GM12878 (cell line): ENCODE results near the gene PAFAH2. TPM values are rescaled to one million over a fixed set of nuclear protein-coding genes. Genes with fewer than 3 reads are reported as not detected.

Experiments
- ATAC-seq: fragments of 200-7000 bp; cut with Tn5 transposase; 3 replicates; pipeline ENCODE4 v1.9.1; 2020; ENCODE audit warnings: mild to moderate bottlenecking, moderate library complexity
- BruUV-seq: library from RNA; stranded (reverse); fragments of 400-500 nt; replicated peaks from 2 replicates; lab custom pipeline; 2021; lab: Mats Ljungman, UMichigan
- CTCF ChIA-PET: fragments of 300-600 bp; sonication (Branson Sonifier 250); formaldehyde crosslinking; extraction: SDS; loops from one replicate; lab custom pipeline; 2021; ENCODE audit warnings: inconsistent platforms; lab: Yijun Ruan, JAX
- POLR2A ChIA-PET: fragments of 350-600 bp; formaldehyde crosslinking; extraction: SDS; loops from one replicate; lab custom pipeline; 2021; ENCODE audit warnings: inconsistent platforms; lab: Charles Lee
- RAD21 ChIA-PET: fragments of 300-600 bp; sonication (Branson Sonifier 250); formaldehyde crosslinking; loops from one replicate; lab custom pipeline; 2023; ENCODE audit warnings: antibody characterized with exemption; ENCODE audit not compliant: unreplicated experiment; lab: Charles Lee
- SMC1A ChIA-PET: fragments of 300-600 bp; sonication (Branson Sonifier 250); formaldehyde crosslinking; loops from one replicate; lab custom pipeline; 2023; ENCODE audit not compliant: unreplicated experiment, uncharacterized antibody; lab: Charles Lee
- DNase-seq: peaks from one replicate; pipeline ENCODE4 v3.0.0-alpha.2; 2011; ENCODE audit warnings: low read depth, low spot score
- FAIRE-seq: peaks from 3 replicates; lab custom pipeline; 2011; peaks lifted over from hg19 to GRCh38; lab: Jason Lieb, UNC
- H2AFZ ChIP-seq: 2 replicates; pipeline ENCODE4 v1.6.0; 2011; ENCODE audit warnings: low read depth, low read length, control low read depth; ENCODE audit not compliant: control insufficient read depth
- H3K27ac ChIP-seq: 2 replicates; pipeline ENCODE4 v1.5.1; 2011; ENCODE audit warnings: control low read depth; ENCODE audit not compliant: control insufficient read depth, insufficient read depth
- H3K27me3 ChIP-seq, 2 experiments: replicated peaks in 1 of 2; 2 replicates each; pipeline versions ENCODE4 v1.6.0 to v1.6.1; 2011; ENCODE audit warnings: low read length in 1 of 2; ENCODE audit not compliant: control insufficient read depth in 2 of 2, insufficient read depth in 2 of 2
- H3K36me3 ChIP-seq, 2 experiments: 2 replicates each; pipeline ENCODE4 v1.5.1; 2011; ENCODE audit warnings: low read length in 1 of 2; ENCODE audit not compliant: control insufficient read depth in 2 of 2, insufficient read depth in 2 of 2
- H3K4me1 ChIP-seq: 2 replicates; pipeline ENCODE4 v1.6.1; 2011; ENCODE audit warnings: mild to moderate bottlenecking, low read length, moderate library complexity, mixed read lengths; ENCODE audit not compliant: control insufficient read depth, insufficient read depth
- H3K4me2 ChIP-seq: 2 replicates; pipeline ENCODE4 v1.6.0; 2011; ENCODE audit warnings: control low read depth; ENCODE audit not compliant: control insufficient read depth, insufficient read depth
- H3K4me3 ChIP-seq: fragments of 200-600 bp; sonication (generic); 2 replicates; pipeline ENCODE4 v1.5.1; 2016
- H3K79me2 ChIP-seq: 2 replicates; pipeline ENCODE4 v1.6.0; 2011; ENCODE audit warnings: low read length; ENCODE audit not compliant: control insufficient read depth, insufficient read depth
- H3K9ac ChIP-seq: 2 replicates; pipeline ENCODE4 v1.8.0; 2011; ENCODE audit warnings: low read length, control low read depth, mixed read lengths; ENCODE audit not compliant: control insufficient read depth, insufficient read depth
- H3K9me3 ChIP-seq: replicated peaks from 3 replicates; pipeline ENCODE4 v1.5.1; 2011; ENCODE audit warnings: mild to moderate bottlenecking, low read length; ENCODE audit not compliant: control insufficient read depth, insufficient read depth
- H4K20me1 ChIP-seq: 2 replicates; pipeline ENCODE4 v1.6.0; 2011; ENCODE audit not compliant: control insufficient read depth, insufficient read depth
- BHLHE40 ChIP-seq, 2 experiments: fragments of 450-650 bp in 1 of 2; IDR thresholded peaks; 2 replicates each; pipeline ENCODE4 v1.6.1; 2011 to 2017; ENCODE audit warnings: low read depth in 2 of 2, borderline replicate concordance in 1 of 2, improper control_type of control experiment in 1 of 2, low read length in 1 of 2, mild to moderate bottlenecking in 1 of 2
- GATAD2B ChIP-seq: fragments of 450-650 bp; conservative IDR thresholded peaks from 2 replicates; pipeline ENCODE4 v1.6.1; 2017; ENCODE audit warnings: low read depth, mild to moderate bottlenecking, moderate library complexity
- KLF5 ChIP-seq: fragments of 450-650 bp; IDR thresholded peaks from 2 replicates; pipeline ENCODE4 v1.6.1; 2014; ENCODE audit warnings: mild to moderate bottlenecking; ENCODE audit not compliant: partially characterized antibody
- POLR2AphosphoS2 ChIP-seq: IDR thresholded peaks from 2 replicates; pipeline ENCODE4 v1.6.1; 2011; ENCODE audit warnings: low read depth, mild to moderate bottlenecking, low read length, improper control_type of control experiment, moderate library complexity
- STAT1 ChIP-seq: fragments of 450-650 bp; conservative IDR thresholded peaks from 2 replicates; pipeline ENCODE4 v1.6.1; 2014; ENCODE audit warnings: antibody characterized with exemption, mild to moderate bottlenecking
- STAT3 ChIP-seq: IDR thresholded peaks from 2 replicates; pipeline ENCODE4 v1.6.1; 2011; ENCODE audit warnings: low read depth, low read length, improper control_type of control experiment
- YY1 ChIP-seq: IDR thresholded peaks from 2 replicates; pipeline ENCODE4 v1.6.1; 2011; ENCODE audit warnings: low read depth, mild to moderate bottlenecking, low read length
- ZBED1 ChIP-seq: IDR thresholded peaks from 2 replicates; pipeline ENCODE4 v1.6.1; 2016; ENCODE audit warnings: borderline replicate concordance
- ZSCAN29 ChIP-seq: fragments of 450-650 bp; IDR thresholded peaks from 2 replicates; pipeline ENCODE4 v1.6.1; 2017; ENCODE audit warnings: mild to moderate bottlenecking, moderate library complexity
- WGBS: methylation state at CpG from one replicate; pipeline ENCODE4 v1.1.6; 2016; ENCODE audit warnings: low lambda C conversion rate; ENCODE audit not compliant: insufficient replicate concordance, insufficient coverage; ENCODE audit errors: missing lambda C conversion rate; 5-methylcytosine and 5-hydroxymethylcytosine counted together
- in situ Hi-C: fragments of 300-500 bp; cut with MboI; formaldehyde crosslinking; loops from 9 replicates; pipeline ENCODE4 v1.14.3; 2018; ENCODE audit warnings: mixed read lengths
- intact Hi-C: fragments of 100-400 bp; cut with micrococcal nuclease; formaldehyde crosslinking; loops from one replicate; pipeline ENCODE4 v1.14.2; 2022; ENCODE audit not compliant: unreplicated experiment
- polyA plus RNA-seq, 11 experiments: library from polyadenylated mRNA; depleted of rRNA in 4 of 11; unstranded in 6 of 11; stranded (reverse) in 5 of 11; fragments of >200 nt; fragmentation: Nextera tagmentation in 4 of 11; fragmentation: Illumina TruSeq in 1 of 11; extraction: Ambion mirVana in 4 of 11; extraction: Trizol in 1 of 11; gene quantifications; 1 replicate in 1 of 11; 2 replicates in 10 of 11; pipeline versions ENCODE4 v1.2.1 to v1.2.3, GENCODE V29; 2011 to 2016; ENCODE audit warnings: inconsistent platforms in 2 of 11, missing spikeins in 2 of 11, low read depth in 1 of 11
- total RNA-seq, 4 experiments: library from RNA; depleted of rRNA in 3 of 4; stranded (reverse); fragments of >200 nt in 3 of 4; fragmentation: Illumina TruSeq in 1 of 4; extraction: Trizol in 1 of 4; gene quantifications; 2 replicates each; pipeline versions ENCODE4 v1.2.1 to v1.2.3, GENCODE V29; 2013 to 2021
- TF ChIP-seq, protein P1 (sequence below): fragments of 150-350 bp; IDR thresholded peaks from 2 replicates; pipeline ENCODE4 v1.6.1; 2014; ENCODE audit warnings: mild to moderate bottlenecking, low read depth, low read length
- TF ChIP-seq, protein P2 (sequence below): fragments of 450-650 bp; IDR thresholded peaks from 2 replicates; pipeline ENCODE4 v1.6.1; 2016; ENCODE audit warnings: mild to moderate bottlenecking, moderate library complexity, borderline replicate concordance

The PAFAH2 gene
- total and polyA plus RNA-seq, 10 of the 15 experiments (the other 5 are each of a cell fraction or from before 2014, with no cell fraction given) = 3.0 to 9.5 (median 6.5) TPM

DNA sequence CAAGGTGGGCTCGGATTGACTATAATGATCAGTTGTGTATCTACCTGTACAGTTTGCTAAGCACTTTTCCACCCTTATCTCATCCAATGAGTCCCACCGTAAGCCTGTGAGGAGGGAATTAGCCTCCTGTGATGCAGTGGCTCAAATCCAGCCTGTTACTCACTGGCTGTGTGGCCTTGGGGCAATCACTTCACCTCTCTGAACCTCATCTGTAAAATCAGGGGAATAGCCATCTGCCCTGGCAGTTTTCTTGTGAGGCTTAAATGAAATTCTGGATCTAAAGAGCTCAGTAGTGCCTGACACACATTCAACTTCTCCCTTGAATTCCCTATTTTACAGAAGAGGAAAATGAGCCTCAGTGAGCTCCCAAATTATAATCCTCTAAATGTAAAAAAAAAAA lies 16.3 kb upstream of the PAFAH2 start:
- no peaks in the 10 kb centered on the region for H3K27me3 ChIP-seq
- FAIRE-seq (no peak), ATAC-seq (no peak), DNase-seq (no peak)
- no peak overlapping the region for H3K9ac ChIP-seq
- H3K4me1 ChIP-seq = peaks cover 4% of the 10 kb centered on the region; the same call in 1 of the 2 replicates
- no peak overlapping the region for H3K4me2 ChIP-seq
- no peak overlapping the region for H2AFZ ChIP-seq
- H4K20me1 ChIP-seq = no peaks in the 10 kb centered on the region
- ChIA-PET RAD21 (no interaction called here), POLR2A (no interaction called here), CTCF (interaction anchor here (1.2 to 1.3 kb wide), 2 partner anchors 16 to 119 kb away, joined by 4 to 5 read pairs; partner anchors contain the start of gene PAFAH2), SMC1A (interaction anchor here (0.7 kb wide), 1 partner anchor 373 kb away, joined by 4 read pairs; no protein-coding TSS in a partner anchor)
- intact Hi-C loops (no loop called here), in situ Hi-C loops (no loop called here)
- H3K9me3 ChIP-seq = no peaks in the 10 kb centered on the region
- no peak overlapping the region for H3K4me3 ChIP-seq
- WGBS = 72% methylated on average over 2 of the region's 2 CpGs
- TF ChIP-seq STAT3 = no peak
- no peak for TF ChIP-seq POLR2AphosphoS2
- TF ChIP-seq STAT1 = no peak
- TF ChIP-seq, protein P1, sequence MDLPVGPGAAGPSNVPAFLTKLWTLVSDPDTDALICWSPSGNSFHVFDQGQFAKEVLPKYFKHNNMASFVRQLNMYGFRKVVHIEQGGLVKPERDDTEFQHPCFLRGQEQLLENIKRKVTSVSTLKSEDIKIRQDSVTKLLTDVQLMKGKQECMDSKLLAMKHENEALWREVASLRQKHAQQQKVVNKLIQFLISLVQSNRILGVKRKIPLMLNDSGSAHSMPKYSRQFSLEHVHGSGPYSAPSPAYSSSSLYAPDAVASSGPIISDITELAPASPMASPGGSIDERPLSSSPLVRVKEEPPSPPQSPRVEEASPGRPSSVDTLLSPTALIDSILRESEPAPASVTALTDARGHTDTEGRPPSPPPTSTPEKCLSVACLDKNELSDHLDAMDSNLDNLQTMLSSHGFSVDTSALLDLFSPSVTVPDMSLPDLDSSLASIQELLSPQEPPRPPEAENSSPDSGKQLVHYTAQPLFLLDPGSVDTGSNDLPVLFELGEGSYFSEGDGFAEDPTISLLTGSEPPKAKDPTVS = no peak
- TF ChIP-seq GATAD2B = no peak
- TF ChIP-seq KLF5 = no peak
- TF ChIP-seq YY1 = no peak
- TF ChIP-seq ZSCAN29 = no peak
- no peak for TF ChIP-seq ZBED1
- TF ChIP-seq, protein P2, sequence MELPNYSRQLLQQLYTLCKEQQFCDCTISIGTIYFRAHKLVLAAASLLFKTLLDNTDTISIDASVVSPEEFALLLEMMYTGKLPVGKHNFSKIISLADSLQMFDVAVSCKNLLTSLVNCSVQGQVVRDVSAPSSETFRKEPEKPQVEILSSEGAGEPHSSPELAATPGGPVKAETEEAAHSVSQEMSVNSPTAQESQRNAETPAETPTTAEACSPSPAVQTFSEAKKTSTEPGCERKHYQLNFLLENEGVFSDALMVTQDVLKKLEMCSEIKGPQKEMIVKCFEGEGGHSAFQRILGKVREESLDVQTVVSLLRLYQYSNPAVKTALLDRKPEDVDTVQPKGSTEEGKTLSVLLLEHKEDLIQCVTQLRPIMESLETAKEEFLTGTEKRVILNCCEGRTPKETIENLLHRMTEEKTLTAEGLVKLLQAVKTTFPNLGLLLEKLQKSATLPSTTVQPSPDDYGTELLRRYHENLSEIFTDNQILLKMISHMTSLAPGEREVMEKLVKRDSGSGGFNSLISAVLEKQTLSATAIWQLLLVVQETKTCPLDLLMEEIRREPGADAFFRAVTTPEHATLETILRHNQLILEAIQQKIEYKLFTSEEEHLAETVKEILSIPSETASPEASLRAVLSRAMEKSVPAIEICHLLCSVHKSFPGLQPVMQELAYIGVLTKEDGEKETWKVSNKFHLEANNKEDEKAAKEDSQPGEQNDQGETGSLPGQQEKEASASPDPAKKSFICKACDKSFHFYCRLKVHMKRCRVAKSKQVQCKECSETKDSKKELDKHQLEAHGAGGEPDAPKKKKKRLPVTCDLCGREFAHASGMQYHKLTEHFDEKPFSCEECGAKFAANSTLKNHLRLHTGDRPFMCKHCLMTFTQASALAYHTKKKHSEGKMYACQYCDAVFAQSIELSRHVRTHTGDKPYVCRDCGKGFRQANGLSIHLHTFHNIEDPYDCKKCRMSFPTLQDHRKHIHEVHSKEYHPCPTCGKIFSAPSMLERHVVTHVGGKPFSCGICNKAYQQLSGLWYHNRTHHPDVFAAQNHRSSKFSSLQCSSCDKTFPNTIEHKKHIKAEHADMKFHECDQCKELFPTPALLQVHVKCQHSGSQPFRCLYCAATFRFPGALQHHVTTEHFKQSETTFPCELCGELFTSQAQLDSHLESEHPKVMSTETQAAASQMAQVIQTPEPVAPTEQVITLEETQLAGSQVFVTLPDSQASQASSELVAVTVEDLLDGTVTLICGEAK = no peak
- TF ChIP-seq BHLHE40 (IDR thresholded peaks at IDR 0.05; ENCODE audit: borderline replicate concordance in 1 of 2, low read depth in 2 of 2, low read length in 1 of 2) = no peak
- no peak overlapping the region for H3K27ac ChIP-seq
- H3K36me3 ChIP-seq = no peaks in the 10 kb centered on the region
- H3K79me2 ChIP-seq = no peaks in the 10 kb centered on the region
- BruUV-seq = no TSS peak
